NCI-H526 treated with DMSO at 0.1 percent for 48 hours (cell line): ENCODE results near the gene ZSWIM5.
"Not testable (repeated sequence)": the region's sequence is repeated elsewhere in the genome, so short reads cannot be mapped to it uniquely, and the experiment has no call there.

Experiments
- DNase-seq: peaks from one replicate; lab custom pipeline; 2025; lab: John Stamatoyannopoulos, UW

The ZSWIM5 gene

DNA sequence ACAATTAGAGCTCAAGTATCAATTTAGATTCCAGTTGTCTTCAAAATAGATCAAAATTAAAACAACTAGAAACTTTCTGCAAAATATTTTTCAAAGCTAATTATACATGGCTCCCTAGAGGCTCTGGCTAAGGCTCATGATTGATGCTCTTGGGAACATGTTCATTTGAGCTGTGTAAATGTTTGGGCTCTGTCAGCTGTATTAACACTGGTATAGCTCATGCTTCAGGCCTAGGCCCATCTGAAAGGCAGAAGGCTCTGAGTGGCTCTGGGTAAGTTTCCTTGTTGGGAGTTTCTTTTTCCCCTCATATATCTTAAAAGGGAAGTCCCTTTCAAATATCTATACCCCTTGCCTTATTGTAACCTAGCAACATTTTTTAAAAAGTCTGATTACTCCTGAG lies 113.1 kb downstream of the ZSWIM5 start:
- no peak for DNase-seq

DNA sequence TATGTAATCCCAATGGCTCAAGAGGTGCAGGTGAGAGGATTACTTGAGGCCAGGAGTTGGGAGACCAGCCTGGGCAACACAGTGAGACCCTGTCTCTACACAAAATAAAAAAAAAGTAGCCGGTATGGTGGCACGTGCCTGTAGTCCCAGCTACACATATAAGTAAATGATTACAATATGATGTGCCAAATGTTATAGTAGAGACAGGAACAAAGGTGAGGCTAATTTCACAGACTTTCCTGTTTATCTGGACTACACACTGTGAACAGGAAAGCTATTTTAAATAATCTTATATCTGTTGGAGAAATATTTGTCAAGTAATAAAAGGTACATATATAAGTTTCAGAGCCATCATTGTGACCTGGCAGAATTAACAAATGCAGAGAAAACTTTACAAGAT lies 116.7 kb downstream of the ZSWIM5 start:
- DNase-seq, result no peak

DNA sequence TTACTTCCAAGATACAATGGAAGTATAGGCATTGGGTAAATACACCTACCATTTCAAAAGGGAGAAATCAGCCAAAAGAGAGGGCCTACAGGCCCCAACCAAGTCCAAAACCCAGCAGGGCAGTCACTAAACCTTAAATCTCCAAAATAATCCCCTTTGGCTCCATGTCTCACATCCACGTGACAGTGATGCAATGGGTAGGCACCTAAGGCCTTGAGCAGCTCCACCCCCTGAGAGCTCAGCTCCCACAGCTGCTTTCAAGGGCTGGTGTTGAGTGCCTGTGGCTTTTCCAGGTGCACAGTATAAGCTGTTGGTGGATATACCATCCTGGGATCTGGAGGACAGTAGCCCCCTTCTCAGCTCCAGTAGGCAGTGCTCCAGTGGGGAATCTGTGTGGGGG lies 121.8 kb downstream of the ZSWIM5 start:
- DNase-seq, result no peak

DNA sequence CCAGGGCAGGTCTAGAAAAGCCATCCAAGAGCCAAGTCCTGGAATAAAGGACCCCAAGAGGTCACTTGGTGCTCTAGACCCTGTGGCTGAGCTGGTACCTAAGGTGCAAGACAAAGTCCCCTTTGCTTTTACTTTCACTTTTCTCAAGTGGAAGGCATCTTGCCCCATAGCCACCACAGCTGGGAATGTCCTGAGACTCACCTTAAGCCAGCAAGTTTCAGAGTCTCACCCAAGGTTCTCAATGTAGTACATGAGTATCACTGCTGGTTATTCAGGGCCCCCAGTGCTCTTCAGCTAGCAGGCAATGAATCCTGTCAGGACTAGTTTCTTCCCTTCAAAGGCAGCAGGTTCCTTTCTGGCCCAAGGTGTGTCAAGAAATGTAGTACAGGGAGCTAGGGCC lies 126.9 kb downstream of the ZSWIM5 start:
- DNase-seq, result no peak

DNA sequence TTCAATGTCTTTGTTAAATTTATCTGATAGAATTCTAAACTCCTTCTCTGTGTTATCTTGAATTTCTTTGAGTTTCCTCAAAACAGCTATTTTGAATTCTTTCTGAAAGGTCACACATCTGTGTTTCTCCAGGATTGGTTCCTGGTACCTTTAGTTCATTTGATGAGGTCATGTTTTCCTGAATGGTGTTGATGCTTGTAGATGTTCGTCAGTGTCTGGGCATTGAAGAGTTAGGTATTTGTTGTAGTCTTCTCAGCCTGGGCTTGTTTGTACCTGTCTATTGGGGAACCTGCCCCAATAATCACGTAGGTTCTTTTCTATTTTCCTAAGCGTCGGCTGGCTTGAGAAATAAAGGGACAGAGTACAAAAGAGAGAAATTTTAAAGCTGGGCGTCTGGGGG lies 129.4 kb downstream of the ZSWIM5 start:
- not testable (repeated sequence) for DNase-seq

DNA sequence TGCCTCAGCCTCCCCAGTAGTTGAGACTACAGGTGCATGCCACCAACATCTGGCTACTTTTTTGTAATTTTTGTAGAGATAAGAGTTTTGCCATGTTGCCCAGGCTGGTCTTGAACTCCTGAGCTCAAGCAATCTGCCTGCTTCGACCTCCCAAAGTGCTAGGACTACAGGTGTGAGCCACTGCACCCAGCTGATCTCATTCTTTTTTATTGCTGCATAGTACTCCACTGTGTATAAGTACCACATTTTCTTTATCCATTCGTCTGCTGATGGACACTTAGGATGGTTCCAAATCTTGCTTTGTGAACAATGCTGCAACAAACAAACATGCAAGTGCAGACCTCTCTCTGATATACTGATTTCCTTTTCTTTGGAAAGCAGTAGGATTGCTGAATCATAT lies 134.8 kb downstream of the ZSWIM5 start:
- DNase-seq, result no peak

DNA sequence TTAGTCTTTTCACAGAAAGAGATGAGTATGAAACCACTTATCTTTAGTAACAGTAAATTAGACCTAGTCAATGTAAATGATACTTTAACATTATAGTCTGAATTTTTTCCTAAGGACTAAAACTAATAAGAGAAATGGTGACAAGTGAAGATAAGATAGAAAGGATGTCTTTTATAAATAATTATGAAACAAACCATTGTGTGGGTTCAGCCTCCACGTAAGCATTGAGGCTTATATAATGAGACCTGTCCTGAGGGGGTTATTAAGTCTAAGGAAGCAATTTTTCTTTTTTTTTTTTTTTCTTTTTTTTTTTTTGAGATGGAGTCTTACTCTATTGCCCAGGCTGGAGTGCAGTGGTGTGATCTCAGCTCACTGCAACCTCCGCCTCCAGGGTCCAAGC lies 138.6 kb downstream of the ZSWIM5 start:
- no peak for DNase-seq

DNA sequence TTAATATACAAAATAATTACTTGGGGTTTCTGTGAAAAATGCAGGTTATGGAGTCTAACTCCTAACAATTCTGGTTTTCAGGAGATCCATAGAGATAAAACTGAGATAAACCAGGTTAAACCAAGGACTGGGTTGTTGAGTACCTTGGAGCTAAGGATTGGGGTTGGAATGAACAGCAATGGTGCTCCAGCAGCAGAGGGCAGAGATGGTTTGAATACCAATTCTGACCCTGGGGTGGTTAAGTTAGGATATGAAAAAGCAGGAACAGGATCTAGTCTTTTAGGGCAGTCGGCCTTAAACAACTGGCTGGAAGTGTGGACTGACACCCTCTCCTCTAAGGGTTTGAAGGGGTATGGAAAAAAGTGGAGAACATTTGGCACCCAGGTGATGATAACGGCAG lies 141.3 kb downstream of the ZSWIM5 start:
- DNase-seq, result no peak

DNA sequence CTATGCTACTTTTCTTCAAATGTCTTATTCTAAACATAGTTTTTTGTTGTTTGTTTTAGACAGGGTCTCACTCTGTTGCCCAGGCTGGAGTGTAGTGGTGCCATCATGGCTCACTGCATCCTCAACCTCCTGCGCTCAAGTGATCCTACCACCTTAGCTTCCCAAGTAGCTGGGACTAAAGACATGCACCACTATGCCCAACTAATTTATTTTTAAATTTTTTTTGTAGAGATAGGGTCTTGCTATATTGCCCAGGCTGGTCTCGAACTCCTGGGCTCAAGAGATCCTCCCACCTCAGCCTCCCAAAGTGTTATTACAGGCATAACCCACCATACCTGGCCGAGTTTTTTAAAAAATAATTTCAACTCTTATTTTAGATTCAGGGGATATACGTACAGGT lies 143.9 kb downstream of the ZSWIM5 start:
- DNase-seq, result not testable (repeated sequence)

DNA sequence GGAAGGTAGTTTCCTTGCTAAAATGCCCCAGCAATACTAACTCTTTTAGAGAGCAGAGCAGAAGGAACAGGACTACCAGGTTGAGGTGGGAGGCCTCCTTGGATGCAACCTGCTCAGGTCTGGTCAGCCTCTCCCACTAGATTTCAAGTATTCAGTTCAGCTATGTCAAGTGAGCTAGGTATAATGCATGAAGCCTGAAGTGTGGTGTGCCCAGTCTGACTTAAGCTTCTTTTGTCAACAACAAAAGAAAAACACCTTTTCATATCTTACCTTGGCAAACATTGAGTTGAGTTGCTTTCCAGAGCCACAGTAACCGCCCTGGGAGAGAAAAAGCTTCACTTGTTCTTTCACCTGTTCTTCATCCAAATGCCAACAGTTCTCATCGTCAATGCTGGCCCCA lies 146.6 kb downstream of the ZSWIM5 start:
- no peak for DNase-seq

DNA sequence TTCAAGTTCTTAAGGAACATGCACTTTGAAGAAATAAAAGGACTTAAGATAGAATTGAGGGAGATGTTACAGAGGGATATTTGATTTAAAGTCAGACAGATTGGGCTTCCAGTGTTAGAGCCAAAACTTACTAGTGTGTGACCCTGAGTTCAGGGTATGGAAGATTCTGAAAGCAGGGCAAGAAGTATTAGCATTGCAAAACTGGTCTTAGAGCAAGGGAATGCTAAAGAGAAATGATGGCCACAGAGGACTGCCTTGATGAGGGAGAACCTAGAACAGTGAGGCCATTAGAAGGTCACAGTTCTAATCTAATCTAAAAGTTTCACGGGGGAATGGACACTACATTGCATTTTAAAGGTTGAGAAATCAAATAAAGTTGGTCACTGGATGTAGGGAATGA lies 148.9 kb downstream of the ZSWIM5 start:
- no peak for DNase-seq

DNA sequence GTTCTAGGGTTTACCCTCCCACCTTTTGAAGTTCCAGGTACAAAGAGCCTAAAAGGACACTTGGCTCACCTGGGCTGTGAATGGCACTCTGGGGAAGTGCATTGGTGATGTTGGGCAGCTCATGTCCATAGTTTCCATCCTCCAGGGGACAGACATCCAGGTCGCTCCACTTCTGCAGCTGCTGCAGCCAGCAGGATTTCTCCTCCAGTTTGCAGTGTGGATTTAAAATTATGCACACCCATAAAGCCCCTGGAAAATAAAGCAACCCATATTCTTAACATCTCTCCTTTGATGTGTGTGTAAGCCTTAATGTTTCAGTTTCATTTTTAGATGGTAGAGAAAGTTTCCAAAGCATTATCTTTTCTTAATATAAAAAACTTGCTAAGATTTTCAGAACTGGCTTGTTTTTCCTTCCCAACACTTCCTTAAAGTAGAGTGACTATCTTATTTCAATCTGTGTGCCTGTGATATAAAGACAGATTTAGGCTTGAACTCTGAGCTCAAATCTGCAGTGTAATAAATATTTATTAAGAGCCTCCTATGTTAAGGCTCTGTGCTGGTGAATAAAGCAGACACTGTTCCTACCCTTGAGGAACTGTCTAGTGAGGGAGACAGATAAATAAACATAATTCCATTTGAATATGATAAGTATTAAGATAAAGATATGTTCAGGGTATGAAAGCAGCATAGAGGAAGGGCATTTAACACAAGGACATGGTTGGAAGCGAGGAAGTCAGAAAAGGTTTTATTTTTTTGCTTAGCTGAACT lies 155.2 kb downstream of the ZSWIM5 start:
- DNase-seq, result no peak

DNA sequence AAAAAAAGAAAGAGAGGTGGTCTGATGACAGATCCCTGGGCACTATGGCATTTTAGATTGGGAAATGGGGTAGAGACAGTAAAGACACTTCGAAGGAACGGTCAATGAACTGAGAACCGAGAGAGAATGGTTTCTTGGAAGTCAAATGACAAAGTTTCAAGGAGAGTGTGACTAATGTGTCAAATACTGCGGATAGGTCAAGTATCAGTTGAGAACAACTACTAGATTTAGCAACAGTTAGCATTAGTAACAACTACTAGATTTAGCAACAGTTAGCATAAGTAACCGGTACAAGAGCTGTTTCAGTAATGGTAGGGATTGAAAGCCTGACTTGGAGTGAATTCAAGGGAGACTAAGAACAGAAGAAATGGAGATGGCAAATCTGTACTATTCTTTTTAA lies 159.4 kb downstream of the ZSWIM5 start:
- no peak for DNase-seq

DNA sequence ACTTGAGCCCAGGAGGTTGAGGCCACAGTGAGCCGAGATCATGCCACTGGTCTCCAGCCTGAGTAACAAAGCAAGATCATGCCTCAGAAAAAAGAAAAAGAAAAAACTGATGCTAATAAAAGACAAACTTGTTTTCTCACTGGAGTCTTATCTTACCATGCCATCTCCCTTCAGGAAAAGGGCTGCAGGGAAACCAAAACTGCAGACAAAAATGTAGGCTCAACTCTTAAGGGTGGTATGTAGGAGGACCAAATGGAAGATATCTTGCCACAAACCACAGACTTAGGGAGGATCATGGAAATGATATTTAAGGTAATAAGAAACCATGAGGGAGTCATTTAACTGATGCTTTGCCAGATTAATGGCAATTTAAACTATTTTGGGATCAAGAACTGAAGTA lies 161.5 kb downstream of the ZSWIM5 start:
- DNase-seq, result no peak

DNA sequence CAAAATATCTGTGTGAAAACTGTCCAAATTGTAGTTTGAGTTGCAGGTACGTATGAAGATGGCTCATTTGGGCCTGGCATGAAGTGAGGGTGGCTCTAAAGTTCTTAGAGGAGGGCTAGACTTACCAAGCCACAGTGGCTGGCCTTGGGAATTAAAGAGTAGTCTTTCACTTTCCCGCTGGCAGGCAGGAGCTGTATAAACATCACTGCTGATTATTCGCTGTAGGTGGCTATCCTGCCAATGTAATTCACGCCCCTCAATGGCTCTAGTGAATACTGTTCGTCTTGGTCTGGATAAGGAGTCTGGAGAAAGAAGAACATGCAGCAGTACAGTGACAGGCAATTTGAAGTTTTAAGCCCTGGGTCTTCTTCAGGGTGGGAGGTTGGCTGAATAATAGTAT lies 163.3 kb downstream of the ZSWIM5 start:
- DNase-seq, result no peak

DNA sequence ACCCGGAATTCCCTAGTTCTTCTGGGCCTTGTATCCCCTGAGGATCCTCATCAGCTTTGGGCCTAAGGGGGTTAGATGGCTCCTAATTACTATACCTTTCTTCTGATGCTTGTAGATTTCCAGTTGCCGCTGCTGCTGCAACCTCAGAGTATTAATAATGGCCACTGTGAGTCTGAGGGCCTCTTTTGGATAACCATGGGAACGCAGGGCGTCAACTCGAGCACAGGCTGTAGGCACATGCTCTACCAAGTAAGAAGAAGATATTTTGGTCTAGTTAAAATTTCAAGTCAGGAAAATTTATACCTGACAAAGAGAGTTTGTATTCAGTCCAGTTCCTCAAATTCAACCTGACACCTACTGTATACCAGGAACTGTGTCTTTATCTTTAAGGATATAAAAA lies 166.1 kb downstream of the ZSWIM5 start:
- DNase-seq, result no peak

DNA sequence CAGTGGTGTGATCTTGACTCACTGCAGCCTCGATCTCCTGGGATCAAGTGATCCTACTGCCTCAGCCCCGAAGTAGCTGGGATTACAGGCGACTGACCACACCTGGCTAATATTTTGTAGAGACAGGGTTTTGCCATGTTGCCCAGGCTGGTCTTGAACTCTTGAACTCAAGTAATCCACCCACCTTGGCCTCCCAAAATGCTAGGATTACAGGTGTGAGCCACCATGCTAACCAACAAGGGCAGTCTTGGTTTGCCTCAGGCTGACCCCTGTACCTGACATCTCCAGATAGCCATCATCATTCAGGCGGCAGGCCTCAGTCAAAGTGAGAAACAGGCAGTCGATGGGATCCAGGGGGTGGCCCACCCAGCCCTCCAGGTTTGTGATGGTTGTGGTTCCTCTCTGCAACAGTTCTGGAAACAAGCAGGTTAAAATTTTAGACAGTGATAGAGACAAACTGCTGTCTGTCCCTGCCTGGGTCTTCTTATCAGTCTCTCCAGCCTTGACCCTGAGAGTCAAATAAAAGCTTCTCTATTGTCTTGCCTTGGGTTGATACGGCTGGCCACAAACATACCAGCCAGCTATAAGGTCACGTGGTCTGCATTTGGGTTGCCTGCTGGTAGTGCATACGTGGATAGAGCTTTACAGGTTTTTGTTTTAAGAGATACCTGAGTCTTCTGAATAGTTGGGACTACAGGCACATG lies 167.6 kb downstream of the ZSWIM5 start:
- DNase-seq, result no peak

DNA sequence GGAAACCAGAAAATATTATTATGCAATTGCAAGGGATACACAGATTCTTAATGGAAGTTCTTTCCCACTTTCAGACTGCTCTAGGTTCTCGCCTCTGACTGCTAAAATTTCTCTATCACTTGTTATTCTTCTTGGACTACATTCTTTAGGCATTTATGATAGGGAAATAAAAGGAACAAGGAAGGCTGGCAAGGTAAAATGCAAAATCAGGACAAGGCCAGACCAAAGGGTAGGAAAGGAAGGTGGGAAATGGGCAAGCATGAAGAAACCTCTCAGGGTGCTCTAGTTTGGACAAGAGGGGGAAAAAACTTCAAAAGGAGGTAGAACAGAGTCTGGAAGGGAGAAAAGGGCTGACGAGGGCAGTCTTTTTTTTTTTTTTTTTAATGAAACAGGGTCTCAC lies 168.2 kb downstream of the ZSWIM5 start:
- DNase-seq, result no peak

DNA sequence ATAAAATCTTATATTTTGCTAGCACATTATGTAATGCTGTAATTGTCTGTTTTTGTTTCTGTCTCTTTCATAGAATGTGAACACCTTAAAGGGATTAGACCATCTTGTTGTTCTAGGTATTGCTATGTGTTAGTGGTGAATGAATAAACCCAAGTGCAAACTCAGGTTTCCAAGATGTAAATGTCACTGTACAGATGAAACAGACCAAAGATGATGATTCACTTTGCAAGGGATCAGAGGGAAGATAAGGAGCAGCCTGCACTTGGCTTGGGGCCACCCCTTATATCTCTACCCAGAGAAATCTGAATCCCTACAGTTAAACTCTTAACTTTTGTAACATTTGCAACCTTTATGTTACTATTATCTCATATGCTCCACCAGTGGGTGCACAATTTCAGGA lies 168.9 kb downstream of the ZSWIM5 start:
- no peak for DNase-seq

DNA sequence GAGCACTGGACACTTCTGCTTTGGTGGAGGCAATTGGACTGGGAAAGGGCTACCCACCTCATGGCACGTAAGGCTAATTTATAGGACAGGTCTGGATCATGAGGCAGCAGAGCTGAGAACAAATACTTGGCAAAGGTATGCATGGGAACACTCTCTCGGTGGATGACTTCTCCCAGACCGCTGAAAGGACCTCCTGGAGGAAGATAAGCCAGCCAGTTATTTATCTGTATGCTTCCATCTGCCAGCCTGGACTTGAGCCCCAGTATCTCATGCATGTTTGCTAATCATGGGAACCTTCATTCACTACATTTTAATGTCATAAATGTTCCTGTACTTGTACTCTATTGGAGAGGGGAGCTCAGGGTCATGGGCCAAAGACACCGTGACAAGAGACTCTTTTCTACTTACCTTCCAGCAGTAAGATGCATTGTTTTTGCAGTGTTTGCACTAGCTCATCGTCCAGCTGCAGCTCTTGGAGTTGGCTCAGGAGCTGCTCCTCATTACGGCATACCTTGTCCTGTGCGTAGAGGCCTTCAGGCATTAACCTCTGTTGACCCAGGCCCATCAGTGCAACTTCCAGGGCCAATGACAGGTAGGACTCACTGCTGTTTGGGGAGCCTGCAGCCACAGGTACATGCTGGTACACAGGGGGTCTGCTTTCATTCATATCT lies 170.6 kb downstream of the ZSWIM5 start:
- DNase-seq, result no peak

DNA sequence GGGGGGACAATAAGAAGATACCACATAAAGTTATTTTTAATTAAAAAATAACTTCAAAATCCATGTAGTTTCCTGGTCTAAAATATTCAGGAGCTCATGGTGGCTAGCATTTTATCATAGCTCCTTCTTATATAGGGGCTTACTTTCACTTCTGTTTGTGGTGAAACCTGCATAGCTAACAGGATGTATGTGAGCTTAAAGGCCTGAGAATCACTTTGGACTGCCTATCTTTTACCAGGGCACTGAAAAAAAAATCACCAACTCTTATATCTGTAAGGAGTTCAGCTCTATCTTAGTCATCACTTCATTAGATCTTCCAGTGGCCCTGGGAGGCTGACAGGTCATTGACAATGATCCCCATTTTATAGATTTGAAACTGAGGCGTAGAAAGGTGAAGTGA lies 173.0 kb downstream of the ZSWIM5 start:
- no peak for DNase-seq

DNA sequence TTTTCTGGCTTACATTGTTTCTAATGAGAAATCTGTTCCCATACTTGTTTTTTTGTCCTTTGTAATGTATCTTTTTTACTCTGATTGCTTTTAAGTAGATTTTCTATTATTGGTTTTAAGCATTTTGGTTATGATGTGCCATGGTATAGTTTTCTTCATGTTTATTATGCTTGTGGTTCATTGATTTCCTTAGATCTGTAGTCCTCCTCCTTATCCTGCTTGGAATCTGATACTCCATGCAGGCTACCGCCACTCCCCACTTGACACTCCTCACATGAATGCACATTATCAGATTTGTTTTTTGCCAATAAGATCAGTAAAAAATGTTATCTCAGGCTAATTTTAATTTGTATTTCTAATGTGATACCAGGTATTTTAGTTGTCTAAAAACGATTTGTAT lies 173.6 kb downstream of the ZSWIM5 start:
- no peak for DNase-seq

DNA sequence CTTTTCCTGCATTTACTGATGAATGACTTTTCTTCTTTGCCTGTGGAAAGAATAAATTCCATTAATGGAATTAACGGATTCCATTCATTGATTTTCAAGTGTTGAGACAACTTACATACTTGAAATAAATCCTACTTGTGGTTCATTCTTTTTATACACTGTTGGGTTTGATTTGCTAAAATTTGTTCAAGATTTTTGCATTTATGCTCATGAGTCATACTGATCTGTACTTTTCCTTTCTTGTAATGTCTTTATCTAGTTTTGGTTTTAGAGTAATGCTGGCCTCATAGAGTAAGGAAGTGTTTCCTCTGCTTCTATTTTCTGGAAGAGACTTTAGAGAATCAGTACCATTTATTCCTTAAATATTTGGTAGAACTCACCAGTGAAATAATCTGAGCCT lies 180.0 kb downstream of the ZSWIM5 start:
- DNase-seq, result no peak
